HepG2 (cell line): ENCODE results near the gene GALNT17. TPM values are rescaled to one million over a fixed set of nuclear protein-coding genes. Genes with fewer than 3 reads are reported as not detected.

Source experiments
- ATAC-seq: fragments of 200-7000 bp; cut with Tn5 transposase; 3 replicates; pipeline ENCODE4 v1.9.1; 2020; ENCODE audit warnings: mild to moderate bottlenecking, moderate library complexity
- BruUV-seq: library from RNA; stranded (reverse); fragments of 400-500 nt; replicated peaks from 2 replicates; lab custom pipeline; 2021; lab: Mats Ljungman, UMichigan
- CTCF ChIA-PET: fragments of 300-600 bp; formaldehyde crosslinking; extraction: SDS; loops from one replicate; lab custom pipeline; 2021; ENCODE audit warnings: low total read pairs, inconsistent platforms, low intra/inter-chr PET ratio; lab: Yijun Ruan, JAX
- POLR2A ChIA-PET: fragments of 350-600 bp; sonication (Branson Sonifier 250); formaldehyde crosslinking; loops from one replicate; lab custom pipeline; 2020; ENCODE audit warnings: antibody characterized with exemption, inconsistent platforms; lab: Yijun Ruan, JAX
- DNase-seq: peaks from one replicate; pipeline ENCODE4 v3.0.0-alpha.2; 2015; ENCODE audit warnings: low spot score
- FAIRE-seq: peaks from 3 replicates; lab custom pipeline; 2011; peaks lifted over from hg19 to GRCh38; lab: Jason Lieb, UNC
- H2AFZ ChIP-seq: one replicate; pipeline ENCODE4 v1.6.1; 2011; ENCODE audit warnings: low read length, inconsistent platforms
- H3K27ac ChIP-seq: fragments of 300-600 bp; 3 replicates; pipeline ENCODE4 v1.8.0; 2011; ENCODE audit warnings: mixed run types, mild to moderate bottlenecking, mixed read lengths, low read length, inconsistent platforms; ENCODE audit not compliant: insufficient read depth; ENCODE audit errors: extremely low read length
- H3K27me3 ChIP-seq, 2 experiments: fragments of 200-600 bp in 1 of 2; 2 replicates in 1 of 2; 3 replicates in 1 of 2; pipeline versions ENCODE4 v1.6.0 to v1.8.0; 2011; ENCODE audit warnings: low read length in 2 of 2, mild to moderate bottlenecking in 2 of 2, moderate library complexity in 2 of 2, inconsistent platforms in 1 of 2; ENCODE audit not compliant: insufficient read depth in 2 of 2, control insufficient read depth in 1 of 2
- H3K36me3 ChIP-seq, 2 experiments: fragments of 200-600 bp in 1 of 2; replicated peaks in 1 of 2; 2 replicates in 1 of 2; 3 replicates in 1 of 2; pipeline versions ENCODE4 v1.5.1 to v1.8.0; 2011; ENCODE audit warnings: low read length in 2 of 2, inconsistent platforms in 1 of 2; ENCODE audit not compliant: insufficient read depth in 2 of 2, control insufficient read depth in 1 of 2
- H3K4me1 ChIP-seq: 2 replicates; pipeline ENCODE4 v1.5.1; 2012; ENCODE audit warnings: low read length, inconsistent platforms; ENCODE audit not compliant: insufficient read depth
- H3K4me2 ChIP-seq: 2 replicates; pipeline ENCODE4 v1.6.0; 2011; ENCODE audit warnings: low read depth, low read length, inconsistent platforms
- H3K4me3 ChIP-seq, 3 experiments: fragments of 200-600 bp in 1 of 3; sonication (generic), shearing (Covaris generic) in 1 of 3; replicated peaks in 1 of 3; 2 replicates each; pipeline ENCODE4 v1.5.1; 2011 to 2016; ENCODE audit warnings: low read length in 3 of 3, inconsistent platforms in 2 of 3, low read depth in 2 of 3, mild to moderate bottlenecking in 2 of 3, control low read depth in 1 of 3, mixed read lengths in 1 of 3; ENCODE audit not compliant: insufficient read depth in 1 of 3
- H3K79me2 ChIP-seq: one replicate; pipeline ENCODE4 v1.6.1; 2011; ENCODE audit warnings: low read length, inconsistent platforms; ENCODE audit not compliant: insufficient read depth
- H3K9ac ChIP-seq: 2 replicates; pipeline ENCODE4 v1.6.0; 2011; ENCODE audit warnings: mild to moderate bottlenecking, low read depth, low read length, inconsistent platforms; ENCODE audit not compliant: insufficient read depth
- H3K9me3 ChIP-seq: 2 replicates; pipeline ENCODE4 v1.5.1; 2012; ENCODE audit warnings: mild to moderate bottlenecking, low read length
- H4K20me1 ChIP-seq: 2 replicates; pipeline ENCODE4 v1.6.0; 2011; ENCODE audit warnings: inconsistent platforms, mild to moderate bottlenecking, low read length, moderate library complexity; ENCODE audit not compliant: insufficient read depth
- AGO1 ChIP-seq: fragments of 200-400 bp; formaldehyde crosslinking; IDR thresholded peaks from 2 replicates; pipeline ENCODE4 v1.6.1; 2017; ENCODE audit warnings: mild to moderate bottlenecking, low read depth, low read length, moderate library complexity; ENCODE audit not compliant: poor library complexity, severe bottlenecking
- CBFB ChIP-seq: sonication (generic); formaldehyde crosslinking; IDR thresholded peaks from 2 replicates; pipeline ENCODE4 v1.4.0; 2020; ENCODE audit warnings: missing genetic modification reagents
- CHD4 ChIP-seq: fragments of 200-600 bp; sonication (generic); IDR thresholded peaks from 2 replicates; pipeline ENCODE4 v1.7.0; 2017; ENCODE audit warnings: mild to moderate bottlenecking, low read length, borderline replicate concordance
- HNRNPL ChIP-seq: fragments of 200-400 bp; formaldehyde crosslinking; IDR thresholded peaks from 2 replicates; pipeline ENCODE4 v1.6.1; 2017; ENCODE audit warnings: mild to moderate bottlenecking, low read depth, low read length
- HOXD1 ChIP-seq: sonication (generic); formaldehyde crosslinking; IDR thresholded peaks from 2 replicates; pipeline ENCODE4 v1.5.0; 2020; ENCODE audit warnings: missing genetic modification reagents
- MBD4 ChIP-seq: IDR thresholded peaks from 2 replicates; pipeline ENCODE4 v1.6.1; 2012; ENCODE audit warnings: low read length, inconsistent platforms, borderline replicate concordance
- MNT ChIP-seq: fragments of 450-650 bp; IDR thresholded peaks from 2 replicates; pipeline ENCODE4 v1.6.1; 2016
- PBX3 ChIP-seq: sonication (generic); formaldehyde crosslinking; IDR thresholded peaks from 2 replicates; pipeline ENCODE4 v1.8.1; 2023; ENCODE audit warnings: missing genetic modification reagents, inconsistent platforms, borderline replicate concordance
- PHF21A ChIP-seq: sonication (generic); formaldehyde crosslinking; IDR thresholded peaks from 2 replicates; pipeline ENCODE4 v1.5.0; 2020; ENCODE audit warnings: mild to moderate bottlenecking, missing genetic modification reagents
- PHF5A ChIP-seq: IDR thresholded peaks from one replicate; pipeline ENCODE4 v1.6.1; 2018; ENCODE audit warnings: low read depth, missing genetic modification reagents; ENCODE audit not compliant: unreplicated experiment
- STAG1 ChIP-seq: sonication (generic); formaldehyde crosslinking; IDR thresholded peaks from 2 replicates; pipeline ENCODE4 v1.4.0; 2020; ENCODE audit warnings: missing genetic modification reagents
- SYNCRIP ChIP-seq: fragments of 200-400 bp; formaldehyde crosslinking; IDR thresholded peaks from 2 replicates; pipeline ENCODE4 v1.6.1; 2018; ENCODE audit warnings: mild to moderate bottlenecking, low read depth, low read length; ENCODE audit not compliant: insufficient read depth
- U2AF1 ChIP-seq: fragments of 200-400 bp; formaldehyde crosslinking; optimal IDR thresholded peaks from 2 replicates; pipeline ENCODE3; 2017; ENCODE audit warnings: mild to moderate bottlenecking, low read depth, low read length
- ZFAT ChIP-seq: sonication (generic); formaldehyde crosslinking; conservative IDR thresholded peaks from 2 replicates; pipeline ENCODE4 v1.8.1; 2023; ENCODE audit warnings: missing genetic modification reagents, inconsistent platforms
- ZNF333 ChIP-seq: sonication (generic); formaldehyde crosslinking; IDR thresholded peaks from 2 replicates; pipeline ENCODE4 v1.4.0; 2020; ENCODE audit warnings: mild to moderate bottlenecking, missing genetic modification reagents, borderline replicate concordance
- ZNF354B ChIP-seq: sonication (generic); formaldehyde crosslinking; IDR thresholded peaks from 2 replicates; pipeline ENCODE4 v1.8.0; 2022; ENCODE audit warnings: mild to moderate bottlenecking, missing genetic modification reagents
- WGBS: methylation state at CpG from one replicate; pipeline ENCODE4 v1.1.6; 2017; ENCODE audit warnings: low lambda C conversion rate; 5-methylcytosine and 5-hydroxymethylcytosine counted together
- in situ Hi-C: cut with HindIII; loops from 2 replicates; pipeline ENCODE4 v1.10.0; 2017; ENCODE audit warnings: low pct_unique_long_range_greater_than_20kb; ENCODE audit not compliant: extremely low pct_ligation_motif_present
- intact Hi-C: fragments of 100-400 bp; cut with micrococcal nuclease; formaldehyde crosslinking; loops from one replicate; pipeline ENCODE4 v1.10.0; 2022; ENCODE audit not compliant: unreplicated experiment
- polyA plus RNA-seq, 8 experiments: library from polyadenylated mRNA; depleted of rRNA in 3 of 8; stranded (reverse) in 7 of 8; unstranded in 1 of 8; fragments of >200 nt; fragmentation: Illumina TruSeq in 4 of 8; extraction: Trizol in 4 of 8; gene quantifications; 2 replicates each; pipeline versions ENCODE4 v1.2.1 to v1.2.3, GENCODE V29; 2011 to 2016; ENCODE audit warnings: low read depth in 4 of 8, missing spikeins in 1 of 8, mixed read lengths in 1 of 8; ENCODE audit not compliant: insufficient read depth in 1 of 8
- total RNA-seq, 5 experiments: library from RNA; depleted of rRNA; stranded (reverse); fragments of >200 nt; fragmentation: Illumina TruSeq; extraction: Trizol; gene quantifications; 2 replicates each; pipeline ENCODE4 v1.2.3, GENCODE V29; 2016; ENCODE audit warnings: low read depth in 1 of 5

The GALNT17 gene
- total and polyA plus RNA-seq, 2 of the 13 experiments (the other 11 are each of a cell fraction or from before 2014, with no cell fraction given): not detected

GRCh38 chr7:71753236-71753635 is 621.3 kb downstream of the GALNT17 start:
- H2AFZ ChIP-seq: no peak overlapping the region
- no peak for FAIRE-seq
- H3K4me2 ChIP-seq: no peak overlapping the region
- no peaks in the 10 kb centered on the region for H4K20me1 ChIP-seq
- peaks cover 18% of the 10 kb centered on the region for H3K9me3 ChIP-seq
- CTCF ChIA-PET: no interaction called here
- H3K4me1 ChIP-seq: no peaks in the 10 kb centered on the region
- no peak overlapping the region for H3K4me3 ChIP-seq
- no peaks in the 10 kb centered on the region for H3K79me2 ChIP-seq
- H3K27me3 ChIP-seq: no peaks in the 10 kb centered on the region; a peak in 1 of 5 replicates
- 45% methylated on average over 2 of the region's 2 CpGs for WGBS
- in situ Hi-C loops: no loop called here
- no peak for DNase-seq
- TF ChIP-seq CHD4 (no peak), AGO1 (no peak), PBX3 (CRISPR knock-in tag) (no peak), ZFAT (CRISPR knock-in tag) (no peak), HOXD1 (CRISPR knock-in tag) (no peak), MNT (no peak), MBD4 (no peak), STAG1 (CRISPR knock-in tag) (no peak), HNRNPL (no peak), PHF21A (no peak), ZNF333 (CRISPR knock-in tag) (no peak), ZNF354B (CRISPR knock-in tag) (no peak), CBFB (CRISPR knock-in tag) (no peak), SYNCRIP (no peak), U2AF1 (no peak), PHF5A (CRISPR knock-in tag) (no peak)
- TF ChIP-seq, all 625 proteins: peak for 0
- BruUV-seq: no TSS peak
- Histone ChIP-seq H3K36me3 (no peaks in the 10 kb centered on the region), H3K9ac (no peak overlapping the region), H3K27ac (no peak overlapping the region)
- POLR2A ChIA-PET: no interaction called here
- intact Hi-C loops: loop anchor here (2.0 kb wide), 1 partner anchor 742 kb away; no protein-coding TSS in a partner anchor
- no peak for ATAC-seq
